HG03095 (cell line): ENCODE measurements around the gene OSTM1.

Source experiments
- ATAC-seq: cut with Tn5 transposase; IDR thresholded peaks from one replicate; pipeline ENCODE4 v1.9.1; 2021; ENCODE audit warnings: moderate library complexity; ENCODE audit not compliant: unreplicated experiment

Gene OSTM1, protein sequence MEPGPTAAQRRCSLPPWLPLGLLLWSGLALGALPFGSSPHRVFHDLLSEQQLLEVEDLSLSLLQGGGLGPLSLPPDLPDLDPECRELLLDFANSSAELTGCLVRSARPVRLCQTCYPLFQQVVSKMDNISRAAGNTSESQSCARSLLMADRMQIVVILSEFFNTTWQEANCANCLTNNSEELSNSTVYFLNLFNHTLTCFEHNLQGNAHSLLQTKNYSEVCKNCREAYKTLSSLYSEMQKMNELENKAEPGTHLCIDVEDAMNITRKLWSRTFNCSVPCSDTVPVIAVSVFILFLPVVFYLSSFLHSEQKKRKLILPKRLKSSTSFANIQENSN

DNA sequence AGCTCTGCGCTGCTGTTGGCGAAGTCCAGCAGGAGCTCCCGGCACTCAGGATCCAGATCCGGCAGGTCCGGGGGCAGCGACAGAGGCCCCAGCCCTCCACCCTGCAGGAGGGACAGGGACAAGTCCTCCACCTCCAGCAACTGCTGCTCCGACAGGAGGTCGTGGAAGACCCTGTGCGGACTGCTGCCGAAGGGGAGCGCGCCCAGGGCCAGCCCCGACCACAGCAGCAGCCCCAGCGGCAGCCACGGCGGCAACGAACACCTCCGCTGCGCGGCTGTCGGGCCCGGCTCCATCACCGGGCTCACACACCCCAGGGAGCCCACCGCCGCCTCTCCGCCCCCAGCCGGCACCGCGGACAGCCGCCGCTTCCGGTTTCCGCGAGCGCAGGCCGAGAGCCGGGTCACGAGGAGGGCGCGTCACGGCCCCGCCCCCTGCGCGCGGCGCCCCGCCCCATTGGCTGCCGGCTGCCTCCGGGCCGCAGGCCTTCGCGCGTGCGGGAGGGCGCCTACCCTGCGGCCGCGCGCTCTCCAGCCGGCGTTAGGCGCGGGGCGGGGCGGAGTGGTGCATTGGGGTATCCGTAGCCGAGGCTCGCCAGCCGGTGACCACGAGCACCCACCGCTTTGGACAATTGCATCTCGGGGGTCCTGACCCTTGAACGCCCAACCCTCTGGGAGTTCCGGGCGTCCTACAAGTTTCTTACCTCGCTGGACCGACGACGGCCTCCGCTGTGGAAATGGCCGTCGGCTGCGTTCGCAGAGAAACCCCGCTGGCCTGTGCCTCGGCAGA lies at the start of gene OSTM1:
OSTM1 (minus strand) TSS at position 383 of the 786 bp plus-strand sequence; CDS start at position 293, 90 bp downstream.
- ATAC-seq, result peak; percentile 96

DNA sequence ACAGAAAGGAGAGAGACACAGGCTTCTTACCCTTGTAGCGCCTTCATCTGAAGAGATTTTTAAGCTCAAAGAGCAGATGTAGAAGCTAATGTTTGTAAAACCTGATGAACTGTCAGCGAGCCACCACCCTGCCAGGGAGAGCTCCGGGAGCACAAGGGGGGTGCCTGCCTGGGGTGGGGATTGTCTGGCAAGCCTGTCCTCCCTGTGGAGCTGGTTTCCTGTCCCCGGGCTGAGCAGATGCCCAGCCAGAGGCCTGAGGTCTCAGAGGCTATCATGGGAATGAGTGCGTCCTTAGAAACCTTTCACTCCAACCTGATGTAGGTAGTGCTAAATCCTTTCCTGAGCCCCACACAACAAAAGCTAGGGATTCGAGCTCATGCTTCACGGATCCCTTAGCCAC lies 49.4 kb upstream of the OSTM1 start:
- ATAC-seq, result no peak

DNA sequence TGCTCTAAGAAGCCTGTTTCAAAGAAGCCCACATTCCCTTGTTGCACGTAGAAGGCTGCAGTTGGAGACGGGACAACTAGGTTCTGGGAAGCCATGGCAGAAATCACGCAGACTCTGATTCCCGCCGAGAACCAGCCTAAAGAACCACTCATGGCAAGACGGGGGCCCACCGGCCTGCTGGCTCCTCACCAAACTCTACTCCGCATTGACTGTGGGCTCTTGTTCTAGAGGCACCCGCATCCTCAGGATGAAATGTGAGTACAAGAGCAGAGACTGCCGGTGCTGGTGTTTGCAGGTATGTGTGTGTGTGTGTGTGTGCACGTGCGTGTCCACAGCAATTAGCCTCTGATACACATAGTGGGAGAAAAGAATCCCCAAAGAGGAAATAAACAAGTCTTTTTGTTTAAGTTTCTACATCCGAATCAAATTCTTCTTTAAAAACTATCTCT lies 49.0 kb upstream of the OSTM1 start:
- ATAC-seq, result no peak

DNA sequence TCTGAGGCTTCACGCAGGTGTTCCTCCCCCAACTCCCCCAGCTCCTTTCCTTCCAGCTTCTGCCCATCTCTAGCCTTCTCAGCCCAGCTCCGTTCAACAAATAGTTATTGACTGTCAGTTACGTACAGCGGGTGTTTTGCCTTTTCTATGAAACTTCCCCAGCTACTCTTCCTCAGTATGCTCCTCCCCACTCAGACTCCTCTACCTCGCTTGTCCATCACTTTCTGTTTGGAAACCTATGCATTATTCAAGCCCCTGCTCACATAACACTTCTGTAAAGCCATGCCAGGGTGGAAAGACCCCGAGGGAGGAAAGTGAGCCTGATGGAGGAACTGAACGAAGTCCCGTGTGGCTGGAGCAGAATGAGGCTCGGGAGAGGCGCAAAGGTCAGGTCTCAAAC lies 47.1 kb upstream of the OSTM1 start:
- no peak for ATAC-seq

DNA sequence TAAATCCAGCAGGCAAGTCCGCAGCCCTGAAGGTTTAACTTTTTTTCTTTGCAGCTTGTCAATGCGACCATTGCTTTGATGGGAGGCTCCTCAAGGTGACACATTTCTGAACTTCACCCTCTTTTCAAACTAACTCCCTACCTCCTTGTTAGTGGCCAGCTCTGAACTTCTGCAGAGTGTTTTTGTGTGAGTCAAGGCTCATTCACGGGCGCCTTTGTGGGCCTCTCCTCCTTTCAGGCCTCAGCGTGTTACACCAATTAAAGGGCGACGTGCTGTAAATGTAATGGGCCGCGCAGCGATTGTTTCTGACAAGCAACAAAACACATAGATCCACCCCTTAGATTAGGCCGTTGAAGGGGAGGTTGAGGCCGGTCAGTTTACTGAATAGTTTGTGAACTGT lies 45.8 kb upstream of the OSTM1 start:
- ATAC-seq, result no peak

DNA sequence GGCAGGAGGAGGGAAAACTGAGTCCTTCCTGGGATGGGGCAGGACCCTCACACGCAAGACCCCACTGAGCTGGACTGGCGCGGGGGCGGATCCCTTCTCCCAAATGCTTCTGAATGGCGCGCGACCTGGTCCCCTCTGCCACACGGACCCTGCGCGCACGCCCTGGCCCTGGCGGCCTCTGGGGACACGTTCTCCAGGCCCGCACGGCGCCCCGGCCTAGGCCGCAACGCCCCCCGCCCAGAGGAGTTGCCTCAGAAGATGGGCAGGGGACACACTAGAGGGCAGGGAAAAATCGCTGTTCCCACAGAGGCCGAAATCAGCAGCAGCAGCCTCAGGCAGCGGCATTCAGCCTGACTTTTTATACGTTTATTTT lies 45.2 kb upstream of the OSTM1 start:
- no peak for ATAC-seq

DNA sequence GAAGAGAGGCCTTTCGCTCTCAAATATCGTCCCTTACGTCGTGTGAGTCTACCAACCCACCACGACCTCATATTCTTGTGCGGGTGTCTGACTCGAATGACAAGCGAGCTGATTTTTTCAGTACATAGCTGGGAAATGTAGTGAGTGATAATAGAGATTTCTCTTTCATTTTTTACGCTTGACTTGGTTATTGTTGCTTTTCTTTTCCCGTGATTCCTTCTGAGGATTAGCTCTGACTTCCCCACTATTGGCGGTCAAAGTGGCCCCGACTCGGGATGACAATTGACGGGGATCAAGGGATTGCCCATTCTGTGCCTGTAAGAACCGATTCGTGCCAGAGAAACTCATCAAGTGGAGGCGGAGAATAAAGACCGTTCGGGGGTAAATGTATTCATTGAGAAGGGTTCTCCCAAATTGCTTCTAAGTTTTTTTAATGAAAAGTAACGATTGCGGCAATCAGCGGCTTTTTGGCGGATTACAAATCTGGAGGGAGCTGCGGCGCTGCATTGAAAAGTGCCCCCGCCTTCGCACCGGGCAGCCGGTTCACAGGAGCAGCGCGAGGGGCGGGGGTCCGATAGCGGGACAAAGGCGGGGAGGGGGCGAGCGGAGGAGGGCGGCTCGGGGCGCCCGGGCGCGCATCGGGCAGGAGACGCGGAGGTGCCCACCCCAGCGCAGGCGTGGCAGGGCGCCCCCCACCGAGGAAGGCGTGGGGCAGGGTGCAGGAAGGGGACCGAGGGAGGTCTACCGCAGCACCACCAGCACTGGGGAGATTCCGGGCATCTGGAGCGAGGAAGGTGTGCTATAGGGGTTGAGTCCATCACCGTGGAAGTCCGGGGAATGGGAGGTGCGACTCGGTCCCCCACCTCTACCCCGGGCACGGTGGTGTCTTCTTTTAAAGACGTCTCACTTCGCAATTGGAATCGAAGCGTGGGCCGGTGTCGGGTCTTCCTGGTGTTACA lies 44.5 kb upstream of the OSTM1 start:
- no peak for ATAC-seq

DNA sequence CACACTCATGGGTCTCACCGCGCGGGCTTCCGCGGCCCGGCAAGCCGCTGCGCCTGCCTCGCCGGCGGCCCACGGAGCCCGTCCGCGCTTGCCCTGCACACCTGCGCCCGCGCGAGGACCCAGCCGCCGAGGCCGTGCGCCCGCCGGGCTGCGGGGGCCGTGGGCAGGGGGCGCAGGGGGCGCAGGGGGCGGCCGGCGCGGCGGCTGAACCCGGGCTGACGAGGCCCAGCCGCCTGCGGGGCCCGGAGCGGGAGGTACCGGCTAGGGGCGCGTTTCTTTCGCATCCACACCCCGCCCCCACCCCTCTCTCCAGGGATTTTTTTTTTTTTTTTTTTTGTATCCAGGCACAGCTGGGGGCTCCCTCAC lies 43.8 kb upstream of the OSTM1 start:
- ATAC-seq, result no peak

DNA sequence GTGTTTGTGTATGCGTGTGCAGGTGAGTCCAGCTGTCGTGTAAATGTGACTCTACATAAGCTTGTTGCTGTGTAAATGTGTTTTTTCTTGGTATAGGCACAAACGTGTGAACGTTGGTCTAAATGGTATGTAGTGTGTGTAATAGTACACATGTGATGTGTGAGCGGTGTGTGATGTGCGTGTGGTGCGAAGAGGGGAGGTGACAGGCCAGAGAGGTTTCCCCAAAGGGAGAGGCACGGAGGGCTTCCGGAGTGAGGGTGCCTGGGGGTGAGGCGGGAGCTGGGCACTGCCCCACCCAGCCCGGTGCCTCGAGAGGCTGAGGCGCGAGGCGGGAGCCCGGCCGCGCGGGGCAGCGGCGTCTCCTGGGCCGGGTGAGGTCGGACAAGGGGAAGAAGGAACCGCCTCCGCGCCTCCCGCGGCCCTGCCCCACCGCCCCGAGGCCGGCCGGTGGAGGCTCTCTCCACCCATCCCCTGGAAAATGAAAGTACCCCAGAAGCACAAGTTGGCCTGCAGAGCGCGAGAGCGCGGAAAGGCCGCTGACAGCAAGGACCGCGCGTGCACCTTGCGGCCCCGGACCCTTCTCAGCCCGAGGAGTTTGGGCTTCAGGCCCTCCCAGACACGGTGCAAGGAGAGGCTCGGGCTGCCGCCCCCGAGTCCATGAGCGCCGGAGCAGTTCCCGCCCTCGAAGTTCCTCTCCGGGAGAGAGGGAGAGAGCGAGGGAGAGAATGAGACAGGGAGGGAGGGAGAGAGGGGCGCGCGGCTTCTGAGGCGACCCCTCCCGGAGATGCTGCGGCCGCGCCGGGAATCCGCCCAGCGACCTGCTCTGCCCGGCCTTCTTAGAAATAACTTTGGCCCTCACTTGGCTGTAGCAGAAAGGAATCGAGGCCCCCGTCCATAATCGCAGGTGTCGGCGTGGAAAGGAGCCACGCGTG lies 43.2 kb upstream of the OSTM1 start:
- ATAC-seq, result peak; percentile 47

DNA sequence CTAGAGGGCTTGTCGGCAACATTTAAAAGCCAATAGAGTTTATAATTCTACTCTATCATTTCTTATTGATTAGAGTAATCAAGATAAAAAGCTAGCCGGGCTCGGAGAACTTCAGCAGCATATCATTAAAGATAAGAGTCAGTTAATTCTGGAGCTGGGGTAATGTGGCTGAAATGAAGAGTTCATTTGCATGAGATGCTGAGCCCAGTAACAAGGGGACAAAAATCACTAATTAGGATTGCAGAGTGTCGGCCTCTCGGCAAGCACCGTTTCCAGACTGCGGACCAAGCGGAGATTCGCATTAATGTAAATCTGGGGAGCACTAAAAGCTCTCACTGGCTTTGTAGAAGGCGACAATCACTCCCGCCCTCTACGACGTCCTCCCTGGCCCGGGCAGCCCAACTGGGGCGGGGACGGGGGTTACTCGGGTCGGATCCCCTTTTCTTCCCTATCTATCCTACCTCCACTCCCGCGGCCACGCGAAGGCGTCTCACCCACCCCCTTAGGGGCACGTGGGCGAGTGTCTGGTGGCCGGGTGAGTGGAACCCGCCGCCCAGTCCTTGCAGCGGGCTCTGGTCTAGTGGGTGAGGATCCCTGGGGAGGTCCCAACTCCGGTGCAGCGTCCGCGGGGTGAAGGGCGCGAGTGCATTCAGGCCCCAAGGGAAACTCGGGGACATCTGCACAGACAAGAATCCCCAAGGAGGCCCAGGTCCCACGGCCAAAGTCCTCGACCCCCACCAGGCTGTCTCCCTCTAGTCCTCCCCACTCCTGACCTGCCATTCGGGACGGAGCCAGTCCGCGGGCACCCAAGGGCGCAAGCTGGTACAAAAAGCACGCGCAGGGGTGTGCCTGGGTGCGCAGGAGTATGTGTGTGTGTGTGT lies 42.2 kb upstream of the OSTM1 start:
- ATAC-seq, result no peak

DNA sequence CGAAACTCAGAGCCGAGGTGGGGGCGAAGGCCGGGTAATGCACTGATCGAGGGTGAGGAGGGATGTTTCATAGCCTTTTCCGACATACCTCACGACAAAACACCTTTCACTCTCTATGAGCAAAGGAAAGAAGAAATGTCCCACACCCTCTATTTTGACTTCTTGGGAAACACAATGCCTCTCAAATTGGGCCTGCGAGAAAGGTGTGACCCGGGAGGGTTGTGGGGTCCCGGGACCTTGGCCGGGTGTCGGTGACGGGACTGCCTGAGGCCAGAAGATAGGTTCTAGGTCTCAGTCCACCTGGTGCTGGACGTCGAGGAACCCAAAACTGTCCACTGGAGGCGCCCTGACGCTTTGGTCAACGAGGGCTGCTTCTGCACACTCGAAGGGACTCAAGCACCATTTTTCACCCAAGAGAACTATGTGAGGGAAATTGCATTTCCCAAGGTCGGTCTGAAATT lies 41.1 kb upstream of the OSTM1 start:
- no peak for ATAC-seq

DNA sequence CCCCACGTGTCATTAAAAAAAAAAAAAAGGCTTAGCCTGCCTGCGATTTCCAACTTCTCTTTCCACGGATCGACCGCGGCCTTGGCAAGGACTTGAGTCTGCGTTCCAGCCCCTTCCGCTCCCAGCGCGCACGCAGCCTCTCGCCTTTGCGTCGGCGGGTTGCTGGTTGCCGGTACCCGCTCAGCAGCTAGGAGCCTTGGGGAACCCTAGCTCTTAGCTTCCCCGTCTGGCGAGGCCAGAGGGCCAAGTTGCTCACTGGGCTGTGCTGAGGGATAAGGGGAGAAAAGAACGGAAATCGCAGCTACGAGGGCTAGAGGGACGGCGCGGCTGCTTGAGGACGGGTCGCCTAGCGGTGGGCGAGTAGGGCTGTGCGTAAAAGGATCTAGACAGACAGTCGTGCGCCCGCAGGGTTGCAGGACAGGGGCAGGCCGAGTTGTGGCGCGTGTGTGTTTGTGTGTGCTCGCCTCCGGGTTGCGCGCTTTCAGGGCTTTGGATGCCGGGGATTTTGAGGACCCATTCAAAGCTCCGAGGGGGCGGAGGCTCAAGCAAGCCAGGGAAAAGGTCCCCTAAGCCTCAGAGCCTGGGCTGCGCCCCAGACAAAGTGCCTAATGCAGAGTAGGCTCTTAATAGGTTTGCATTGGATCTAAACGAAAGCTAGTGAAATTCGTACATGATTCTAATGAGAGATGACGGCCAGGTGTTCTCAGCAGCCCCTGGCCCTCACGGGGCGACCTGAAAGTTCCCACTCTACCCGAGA lies 40.5 kb upstream of the OSTM1 start:
- ATAC-seq, result no peak

DNA sequence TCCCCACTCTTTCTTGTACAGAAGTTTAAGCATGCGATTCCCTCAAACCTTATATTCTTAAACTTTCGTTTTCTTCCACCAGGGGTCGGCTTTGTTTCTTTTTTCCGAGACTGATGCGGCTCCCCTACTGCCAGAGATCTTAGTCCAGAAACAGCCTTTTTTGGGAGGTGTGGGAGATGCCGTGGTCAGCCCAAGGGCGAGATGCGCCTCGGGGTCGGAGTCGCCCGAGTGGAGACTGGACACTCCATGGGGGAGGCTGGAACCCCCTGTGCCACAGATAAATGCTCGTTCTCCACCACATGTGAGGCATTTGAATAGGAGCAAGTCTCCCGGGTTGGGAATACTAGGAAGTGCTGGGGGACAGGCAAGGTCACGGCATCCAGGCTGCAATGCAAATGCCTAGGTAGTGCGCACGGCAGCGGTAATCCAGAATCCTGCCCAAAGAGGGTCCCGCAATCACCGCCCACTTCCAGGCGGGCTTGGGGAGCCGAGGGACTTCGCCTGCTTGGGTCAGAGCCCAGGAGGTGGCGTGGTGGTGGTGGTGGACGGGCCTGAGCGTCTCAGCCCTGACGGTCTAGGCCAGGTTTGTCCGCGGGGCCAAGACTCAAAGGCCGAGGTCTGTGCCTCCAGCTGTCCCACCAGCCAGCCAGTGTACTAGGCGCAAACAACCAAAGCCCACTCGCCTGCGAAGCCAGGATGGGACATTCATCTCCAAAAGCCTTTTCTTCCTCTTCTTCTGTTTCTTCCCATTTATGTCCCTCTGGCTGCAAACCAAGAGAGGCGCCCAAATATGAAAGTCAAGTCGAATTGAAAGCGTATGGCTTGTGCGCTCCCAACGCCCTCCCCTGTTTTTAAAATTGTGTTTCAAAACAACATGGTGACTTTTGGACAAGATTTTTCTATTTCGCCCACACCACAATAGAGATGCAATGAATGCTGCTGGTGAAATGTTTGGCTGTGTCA lies 39.3 kb upstream of the OSTM1 start:
- ATAC-seq, result no peak

DNA sequence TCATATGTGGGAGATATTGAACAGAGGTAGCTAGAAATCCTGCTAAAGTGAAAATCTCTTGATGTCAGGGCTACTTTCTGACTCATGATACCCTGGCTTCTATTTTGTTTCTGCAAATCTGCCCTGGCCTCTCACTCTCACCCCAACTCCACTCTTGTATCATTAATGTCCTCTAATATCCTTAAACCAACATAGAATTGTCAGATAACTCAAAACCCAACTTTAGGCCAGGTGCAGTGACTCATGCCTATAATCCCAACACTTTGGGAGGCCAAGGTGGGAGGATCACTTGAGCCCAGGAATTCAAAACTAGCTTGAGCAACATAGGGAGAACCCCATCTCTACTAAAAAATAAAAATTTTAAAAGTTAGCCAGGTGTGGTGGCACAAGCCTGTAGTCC lies 33.8 kb upstream of the OSTM1 start:
- ATAC-seq, result no peak

DNA sequence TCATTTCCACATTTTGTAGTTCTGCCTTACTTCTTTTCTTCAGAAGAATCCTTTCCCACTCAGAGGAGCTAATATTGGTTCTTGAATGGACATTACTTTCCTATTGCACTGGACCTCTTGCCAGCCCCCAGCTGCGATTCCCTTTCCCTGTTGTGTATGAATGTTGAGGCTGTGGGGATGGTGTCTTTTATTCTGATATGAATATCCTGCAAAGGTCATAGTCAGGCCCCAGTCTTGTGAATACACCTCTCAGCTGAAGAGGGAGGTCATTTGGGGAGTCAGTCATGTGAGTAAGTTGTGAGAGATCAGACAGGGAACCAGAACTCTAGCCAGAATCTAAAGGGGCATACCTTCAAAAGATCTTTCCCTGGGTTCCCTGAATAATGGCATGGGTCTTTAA lies 32.6 kb upstream of the OSTM1 start:
- ATAC-seq, result no peak

DNA sequence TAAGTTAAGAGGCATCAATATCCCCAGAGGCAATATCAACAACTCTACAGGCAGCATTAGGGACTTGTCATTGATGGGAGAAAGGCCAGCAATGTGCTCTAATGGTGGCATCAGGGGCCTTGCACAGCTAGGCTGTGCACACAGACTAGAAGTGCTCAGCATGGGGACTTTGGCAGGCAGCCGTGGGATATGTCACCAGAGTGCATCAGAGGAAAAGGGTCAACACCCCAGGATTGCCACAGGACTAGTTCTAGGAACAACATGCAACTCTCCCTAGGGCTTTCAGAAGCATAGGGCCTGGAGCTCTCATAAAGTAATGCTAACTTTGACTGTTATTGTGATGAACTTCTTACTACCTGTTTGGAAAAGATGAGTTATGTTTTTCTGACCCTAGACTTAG lies 32.2 kb upstream of the OSTM1 start:
- ATAC-seq, result no peak

DNA sequence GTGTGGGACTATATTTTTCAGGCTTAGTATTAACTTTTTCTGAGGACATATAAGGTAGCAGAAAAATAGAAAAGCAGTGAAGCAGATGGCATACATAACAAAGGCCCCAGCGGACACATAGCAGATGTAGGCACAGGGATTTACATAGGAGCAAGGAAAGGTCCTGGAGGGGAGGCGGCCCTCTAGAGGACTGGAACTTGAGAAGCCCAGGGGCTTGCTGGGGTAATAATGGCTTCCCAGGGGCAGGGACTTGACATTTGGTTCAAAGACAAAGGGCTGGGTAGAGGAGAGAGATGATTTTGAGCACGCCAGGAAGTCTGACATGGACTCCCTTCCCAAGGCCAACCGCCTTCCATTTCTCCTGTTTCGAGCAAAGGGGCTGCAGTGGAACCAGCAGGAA lies 31.7 kb upstream of the OSTM1 start:
- no peak for ATAC-seq
